Gastrocnemius medialis (tissue), 4 donors: ENCODE results near the gene SMG5. TPM values are rescaled to one million over a fixed set of nuclear protein-coding genes. Genes with fewer than 3 reads are reported as not detected.

Experiments used
- ATAC-seq, 2 donors: fragments of 150-250 bp; one replicate each; pipeline ENCODE4 v1.9.1; 2016
- DNase-seq, 2 donors: peaks; one replicate each; pipeline ENCODE4 v3.0.0-alpha.2; 2019
- H3K27ac ChIP-seq, 4 donors: fragments of 200-600 bp; sonication (generic); 1 replicate in 1 of 4; 2 replicates in 3 of 4; pipeline ENCODE4 v1.5.1; 2016 to 2018; ENCODE audit warnings: mild to moderate bottlenecking in 2 of 4, moderate library complexity in 1 of 4
- H3K27me3 ChIP-seq, 3 donors: fragments of 200-600 bp; sonication (generic) in 2 of 3; 1 replicate in 1 of 3; 2 replicates in 2 of 3; pipeline versions ENCODE4 v1.5.1 to v1.6.0; 2016 to 2019; ENCODE audit warnings: mild to moderate bottlenecking in 1 of 3, moderate library complexity in 1 of 3
- H3K36me3 ChIP-seq, 2 donors: fragments of 200-600 bp; sonication (generic) in 1 of 2; one replicate each; pipeline ENCODE4 v1.5.1; 2017 to 2018
- H3K4me1 ChIP-seq, 2 donors: fragments of 200-600 bp; sonication (generic) in 1 of 2; one replicate each; pipeline ENCODE4 v1.5.1; 2016 to 2017; ENCODE audit warnings: mild to moderate bottlenecking in 2 of 2
- H3K4me3 ChIP-seq, 4 donors: fragments of 200-600 bp; sonication (generic) in 3 of 4; 1 replicate in 1 of 4; 2 replicates in 3 of 4; pipeline ENCODE4 v1.5.1; 2016 to 2019; ENCODE audit warnings: mild to moderate bottlenecking in 2 of 4
- H3K9me3 ChIP-seq, 3 donors: fragments of 200-600 bp; sonication (generic) in 2 of 3; 1 replicate in 1 of 3; 2 replicates in 2 of 3; pipeline ENCODE4 v1.5.1; 2016 to 2019
- POLR2A ChIP-seq, 2 donors: fragments of 450-650 bp; IDR thresholded peaks; one replicate each; pipeline ENCODE4 v1.6.1; 2017; ENCODE audit warnings: antibody characterized with exemption in 2 of 2, mild to moderate bottlenecking in 2 of 2, moderate library complexity in 2 of 2
- in situ Hi-C, 4 donors: fragments of 200-750 bp; cut with MboI; loops; one replicate each; pipeline versions ENCODE4 v1.15.0 to v1.8.0; 2017; ENCODE audit warnings: low sequenced_read_pairs in 4 of 4
- intact Hi-C: fragments of 100-400 bp; cut with DNase I; formaldehyde crosslinking; loops from one replicate; pipeline ENCODE4 v1.15.1; 2023; ENCODE audit warnings: low total_unique reads
- total RNA-seq, 4 donors: library from RNA; depleted of rRNA; stranded (reverse); fragments of >200 nt; gene quantifications; one replicate each; pipeline versions ENCODE4 v1.1.0 to v1.2.3, GENCODE V29; 2016
- TF ChIP-seq, protein P1 (sequence below), 5 experiments: fragments of 450-650 bp in 3 of 5; fragments of 200-600 bp in 2 of 5; sonication (generic) in 2 of 5; IDR thresholded peaks in 4 of 5; conservative IDR thresholded peaks in 1 of 5; 1 replicate in 4 of 5; 2 replicates in 1 of 5; pipeline ENCODE4 v1.5.1; 2016 to 2019; ENCODE audit warnings: antibody characterized with exemption in 5 of 5, mild to moderate bottlenecking in 3 of 5, moderate library complexity in 3 of 5

Gene SMG5
- total RNA-seq, 4 donors from 2014 or later = 47.4 to 83.1 (median 62.7) TPM

DNA sequence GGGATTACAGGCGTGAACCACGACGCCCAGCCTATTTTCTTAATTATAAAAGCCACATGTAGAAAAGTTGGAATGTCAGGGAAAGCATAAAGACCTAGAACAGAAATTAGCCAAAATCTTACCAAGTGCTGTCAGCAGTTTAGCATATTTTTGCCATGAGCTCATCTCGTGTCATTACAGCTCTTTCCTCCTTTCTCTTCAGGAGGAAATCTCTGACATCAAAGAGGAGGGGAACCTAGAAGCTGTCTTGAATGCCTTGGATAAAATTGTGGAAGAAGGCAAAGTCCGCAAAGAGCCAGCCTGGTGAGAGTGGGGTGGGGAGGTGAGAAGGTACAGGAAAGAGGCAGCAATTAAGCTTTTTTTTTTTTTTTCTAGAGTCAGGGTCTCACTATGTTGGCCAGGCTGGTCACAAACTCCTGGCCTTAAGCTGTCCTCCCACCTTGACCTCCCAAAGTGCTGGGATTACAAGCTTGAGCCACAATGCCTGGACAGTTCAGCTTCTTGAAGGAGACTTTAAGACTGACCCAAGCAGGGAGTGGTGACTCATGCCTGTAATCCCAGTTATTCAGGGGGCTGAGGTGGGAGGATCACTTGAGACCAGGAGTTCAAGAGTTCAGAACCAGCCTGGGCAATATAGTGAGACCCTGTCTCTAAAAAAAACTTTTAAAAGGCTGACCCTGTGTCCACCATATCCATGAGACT lies 49.0 kb downstream of the SMG5 start:
- H3K27ac ChIP-seq = no peak overlapping the region
- no peaks in the 10 kb centered on the region for H3K9me3 ChIP-seq
- H3K4me1 ChIP-seq = no peaks in the 10 kb centered on the region
- DNase-seq (no peak), ATAC-seq (no peak)
- H3K4me3 ChIP-seq = no peak overlapping the region
- no peak for TF ChIP-seq POLR2A (IDR thresholded peaks at IDR 0.05)
- TF ChIP-seq, protein P1, sequence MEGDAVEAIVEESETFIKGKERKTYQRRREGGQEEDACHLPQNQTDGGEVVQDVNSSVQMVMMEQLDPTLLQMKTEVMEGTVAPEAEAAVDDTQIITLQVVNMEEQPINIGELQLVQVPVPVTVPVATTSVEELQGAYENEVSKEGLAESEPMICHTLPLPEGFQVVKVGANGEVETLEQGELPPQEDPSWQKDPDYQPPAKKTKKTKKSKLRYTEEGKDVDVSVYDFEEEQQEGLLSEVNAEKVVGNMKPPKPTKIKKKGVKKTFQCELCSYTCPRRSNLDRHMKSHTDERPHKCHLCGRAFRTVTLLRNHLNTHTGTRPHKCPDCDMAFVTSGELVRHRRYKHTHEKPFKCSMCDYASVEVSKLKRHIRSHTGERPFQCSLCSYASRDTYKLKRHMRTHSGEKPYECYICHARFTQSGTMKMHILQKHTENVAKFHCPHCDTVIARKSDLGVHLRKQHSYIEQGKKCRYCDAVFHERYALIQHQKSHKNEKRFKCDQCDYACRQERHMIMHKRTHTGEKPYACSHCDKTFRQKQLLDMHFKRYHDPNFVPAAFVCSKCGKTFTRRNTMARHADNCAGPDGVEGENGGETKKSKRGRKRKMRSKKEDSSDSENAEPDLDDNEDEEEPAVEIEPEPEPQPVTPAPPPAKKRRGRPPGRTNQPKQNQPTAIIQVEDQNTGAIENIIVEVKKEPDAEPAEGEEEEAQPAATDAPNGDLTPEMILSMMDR (IDR thresholded peaks at IDR 0.05 in 4 of 5, conservative IDR thresholded peaks at IDR 0.05 in 1 of 5) = no peak
- H3K36me3 ChIP-seq = peaks cover 0 to 49% of the 10 kb centered on the region in 2 donors
- no peaks in the 10 kb centered on the region for H3K27me3 ChIP-seq
- in situ Hi-C loops = no loop called here
- intact Hi-C loops = no loop called here

DNA sequence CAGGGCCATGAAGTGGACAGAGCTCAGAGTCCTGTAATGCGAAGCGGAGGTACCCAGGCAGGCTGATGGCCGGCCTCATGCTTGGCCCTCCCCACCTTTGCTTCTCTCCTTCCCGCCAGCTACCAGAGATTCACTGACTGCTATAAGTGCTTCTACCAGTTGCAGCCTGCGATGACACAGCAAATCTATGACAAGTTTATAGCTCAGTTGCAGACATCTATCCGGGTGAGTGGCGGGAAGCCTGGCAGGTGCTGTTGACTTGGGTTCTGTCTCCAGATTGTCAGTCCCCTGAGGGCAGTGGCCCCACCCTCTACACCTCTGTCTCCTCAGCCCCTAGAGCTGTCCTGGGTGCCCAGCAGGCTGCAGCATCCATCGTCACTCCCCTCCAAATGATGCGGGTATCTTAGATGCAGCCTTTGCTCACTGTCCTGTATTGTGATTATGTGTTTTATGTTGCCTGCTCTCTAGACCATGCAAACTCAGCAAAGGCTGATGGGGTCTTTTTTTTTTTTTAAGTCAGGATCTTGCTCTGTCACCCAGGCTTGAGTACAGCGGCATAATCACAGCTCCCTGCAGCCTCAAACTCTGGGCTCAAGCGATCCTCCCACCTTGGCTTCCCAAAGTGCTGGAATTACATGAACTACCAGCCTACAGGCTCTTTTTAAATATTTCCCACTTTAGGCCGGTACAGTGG lies 50.3 kb downstream of the SMG5 start:
- Histone ChIP-seq H3K9me3 (no peaks in the 10 kb centered on the region), H3K4me1 (no peaks in the 10 kb centered on the region), H3K36me3 (peaks cover 0 to 37% of the 10 kb centered on the region in 2 donors), H3K27ac (no peak overlapping the region), H3K27me3 (no peaks in the 10 kb centered on the region), H3K4me3 (no peak overlapping the region)
- DNase-seq = no peak
- peak in 1 of 2 donors; percentile 49 for ATAC-seq
- TF ChIP-seq, protein P1 (IDR thresholded peaks at IDR 0.05 in 4 of 5, conservative IDR thresholded peaks at IDR 0.05 in 1 of 5) = no peak
- no peak for TF ChIP-seq POLR2A (IDR thresholded peaks at IDR 0.05)
- in situ Hi-C loops (no loop called here), intact Hi-C loops (no loop called here)

DNA sequence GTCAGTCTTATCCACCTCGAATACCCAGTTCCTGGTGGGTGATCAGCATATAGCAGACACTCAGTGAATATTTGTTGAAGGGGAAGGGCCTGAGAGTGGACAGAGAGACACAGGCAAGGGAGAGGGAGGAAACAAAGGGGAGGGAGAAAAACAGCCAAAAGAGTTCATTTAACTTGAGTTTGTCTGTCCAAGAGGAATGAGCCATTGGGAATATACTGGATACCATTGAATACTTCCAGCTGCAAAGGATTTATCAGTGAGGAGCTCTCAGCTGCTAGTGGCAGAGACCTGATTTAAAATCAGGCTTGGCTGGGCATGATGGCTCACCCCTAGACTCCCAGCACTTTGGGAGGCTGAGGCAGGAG lies 52.2 kb downstream of the SMG5 start:
- H3K36me3 ChIP-seq = peaks cover 0 to 18% of the 10 kb centered on the region in 2 donors

GRCh38 chr1:156229809-156230472 lies 52.7 kb downstream of the SMG5 start:
- no peak overlapping the region for H3K4me3 ChIP-seq
- peaks cover 0 to 5% of the 10 kb centered on the region in 2 donors for H3K4me1 ChIP-seq
- DNase-seq = no peak
- in situ Hi-C loops = loop anchor here in 3 of 4 donors (5.0 kb wide), 2 partner anchors 83 to 143 kb away; no protein-coding TSS in a partner anchor
- peaks cover 0 to 18% of the 10 kb centered on the region in 2 donors for H3K36me3 ChIP-seq
- H3K27ac ChIP-seq = no peak overlapping the region
- no peaks in the 10 kb centered on the region for H3K9me3 ChIP-seq
- no peak for ATAC-seq
- TF ChIP-seq POLR2A (IDR thresholded peaks at IDR 0.05) = no peak
- TF ChIP-seq, protein P1 (IDR thresholded peaks at IDR 0.05 in 4 of 5, conservative IDR thresholded peaks at IDR 0.05 in 1 of 5) = no peak
- no peaks in the 10 kb centered on the region for H3K27me3 ChIP-seq
- intact Hi-C loops = no loop called here

More for the DNA sequence above, 52.2 kb downstream of the SMG5 start:
- Histone ChIP-seq H3K4me3 (no peak overlapping the region), H3K4me1 (peaks cover 0 to 5% of the 10 kb centered on the region in 2 donors), H3K27ac (no peak overlapping the region), H3K9me3 (no peaks in the 10 kb centered on the region), H3K27me3 (no peaks in the 10 kb centered on the region)
- TF ChIP-seq POLR2A (IDR thresholded peaks at IDR 0.05) = no peak
- TF ChIP-seq, protein P1 (IDR thresholded peaks at IDR 0.05 in 4 of 5, conservative IDR thresholded peaks at IDR 0.05 in 1 of 5) = no peak
- in situ Hi-C loops (no loop called here), intact Hi-C loops (no loop called here)
- ATAC-seq (no peak), DNase-seq (no peak)
